Activated CD4-positive, alpha-beta T cell treated with anti-CD3 and anti-CD28 coated beads, Interleukin-2, amount 10 ng/mL, durations not matched to agents 24 days and 14 days (primary cell): Measurements from ENCODE around the gene CYP27C1. TPM values are rescaled to one million over a fixed set of nuclear protein-coding genes. Genes with fewer than 3 reads are reported as not detected.
"Not testable (repeated sequence)": the region's sequence is repeated elsewhere in the genome, so short reads cannot be mapped to it uniquely, and the experiment has no call there.

Experiments
- DNase-seq: peaks from one replicate; pipeline ENCODE4 v3.0.0; 2022
- H3K27ac Mint-ChIP-seq: one replicate; pipeline ENCODE4 v1.8.0; 2022; ENCODE audit warnings: mild to moderate bottlenecking, mixed read lengths
- H3K27me3 Mint-ChIP-seq: one replicate; pipeline ENCODE4 v1.8.0; 2022; ENCODE audit warnings: mixed read lengths
- H3K36me3 Mint-ChIP-seq: one replicate; pipeline ENCODE4 v1.8.0; 2022; ENCODE audit warnings: low read depth, mild to moderate bottlenecking, mixed read lengths
- H3K4me1 Mint-ChIP-seq: one replicate; pipeline ENCODE4 v1.8.0; 2021; ENCODE audit warnings: mixed read lengths
- H3K4me3 Mint-ChIP-seq: one replicate; pipeline ENCODE4 v1.8.0; 2022; ENCODE audit warnings: mild to moderate bottlenecking, moderate library complexity, mixed read lengths
- H3K9me3 Mint-ChIP-seq: one replicate; pipeline ENCODE4 v1.8.0; 2021; ENCODE audit warnings: mixed read lengths
- intact Hi-C: fragments of 100-400 bp; cut with micrococcal nuclease; formaldehyde crosslinking; loops from one replicate; pipeline ENCODE4 v1.15.1; 2023
- total RNA-seq: library from RNA; stranded (reverse); gene quantifications from 2 replicates; pipeline ENCODE4 v1.2.3, GENCODE V29; 2022

Gene CYP27C1
- total RNA-seq, 1 donor from 2014 or later = not detected

GRCh38 chr2:127164761-127165538 is 55.1 kb downstream of the CYP27C1 start:
- DNase-seq = no peak
- no peaks in the 10 kb centered on the region for H3K36me3 Mint-ChIP-seq
- H3K4me3 Mint-ChIP-seq = no peak overlapping the region
- no peaks in the 10 kb centered on the region for H3K9me3 Mint-ChIP-seq
- no peaks in the 10 kb centered on the region for H3K4me1 Mint-ChIP-seq
- peaks cover 3% of the 10 kb centered on the region for H3K27me3 Mint-ChIP-seq
- intact Hi-C loops = no loop called here
- H3K27ac Mint-ChIP-seq = no peak overlapping the region

- H3K9me3 Mint-ChIP-seq = no peaks in the 10 kb centered on the region
- intact Hi-C loops = no loop called here
- no peak overlapping the region for H3K27ac Mint-ChIP-seq
- no peaks in the 10 kb centered on the region for H3K4me1 Mint-ChIP-seq
- no peaks in the 10 kb centered on the region for H3K36me3 Mint-ChIP-seq
- H3K4me3 Mint-ChIP-seq = no peak overlapping the region
- H3K27me3 Mint-ChIP-seq = peaks cover 5% of the 10 kb centered on the region
- DNase-seq = no peak
These were observed 56.2 kb downstream of the CYP27C1 start for GRCh38 chr2:127163921-127164320.

- H3K27ac Mint-ChIP-seq, DNase-seq, H3K9me3 Mint-ChIP-seq, H3K36me3 Mint-ChIP-seq, H3K4me1 Mint-ChIP-seq, H3K4me3 Mint-ChIP-seq, intact Hi-C loops, H3K27me3 Mint-ChIP-seq: not testable (repeated sequence)
These were observed 57.1 kb downstream of the CYP27C1 start for GRCh38 chr2:127163090-127163406.

- H3K27ac Mint-ChIP-seq = no peak overlapping the region
- H3K9me3 Mint-ChIP-seq = no peaks in the 10 kb centered on the region
- no peaks in the 10 kb centered on the region for H3K4me1 Mint-ChIP-seq
- DNase-seq = no peak
- intact Hi-C loops = no loop called here
- no peaks in the 10 kb centered on the region for H3K36me3 Mint-ChIP-seq
- peaks cover 5% of the 10 kb centered on the region for H3K27me3 Mint-ChIP-seq
- no peak overlapping the region for H3K4me3 Mint-ChIP-seq
These were observed 57.6 kb downstream of the CYP27C1 start for GRCh38 chr2:127162261-127163089.

- Mint-ChIP-seq H3K4me1 (no peaks in the 10 kb centered on the region), H3K4me3 (no peak overlapping the region), H3K36me3 (no peaks in the 10 kb centered on the region), H3K27ac (no peak overlapping the region), H3K27me3 (peaks cover 5% of the 10 kb centered on the region), H3K9me3 (no peaks in the 10 kb centered on the region)
- no peak for DNase-seq
- intact Hi-C loops = no loop called here
These were observed 58.6 kb downstream of the CYP27C1 start for GRCh38 chr2:127161176-127162136.

GRCh38 chr2:127160676-127161075 is 59.4 kb downstream of the CYP27C1 start:
- peaks cover 9% of the 10 kb centered on the region for H3K27me3 Mint-ChIP-seq
- no peak for DNase-seq
- H3K27ac Mint-ChIP-seq = no peak overlapping the region
- H3K4me3 Mint-ChIP-seq = no peak overlapping the region
- no peaks in the 10 kb centered on the region for H3K36me3 Mint-ChIP-seq
- H3K4me1 Mint-ChIP-seq = no peaks in the 10 kb centered on the region
- no peaks in the 10 kb centered on the region for H3K9me3 Mint-ChIP-seq
- intact Hi-C loops = no loop called here

- Mint-ChIP-seq H3K36me3 (no peaks in the 10 kb centered on the region), H3K4me3 (no peak overlapping the region), H3K27ac (no peak overlapping the region), H3K4me1 (no peaks in the 10 kb centered on the region), H3K9me3 (no peaks in the 10 kb centered on the region), H3K27me3 (peaks cover 11% of the 10 kb centered on the region)
- intact Hi-C loops = no loop called here
- no peak for DNase-seq
These were observed 60.6 kb downstream of the CYP27C1 start for GRCh38 chr2:127159543-127159942.

- no peaks in the 10 kb centered on the region for H3K9me3 Mint-ChIP-seq
- no peaks in the 10 kb centered on the region for H3K36me3 Mint-ChIP-seq
- H3K4me3 Mint-ChIP-seq = no peak overlapping the region
- H3K4me1 Mint-ChIP-seq = no peaks in the 10 kb centered on the region
- DNase-seq = no peak
- intact Hi-C loops = no loop called here
- no peak overlapping the region for H3K27ac Mint-ChIP-seq
- H3K27me3 Mint-ChIP-seq = peaks cover 9% of the 10 kb centered on the region
These were observed 61.3 kb downstream of the CYP27C1 start for GRCh38 chr2:127158614-127159290.

GRCh38 chr2:127157651-127158485 is 62.2 kb downstream of the CYP27C1 start:
- H3K27me3 Mint-ChIP-seq = peaks cover 9% of the 10 kb centered on the region
- H3K27ac Mint-ChIP-seq = no peak overlapping the region
- no peaks in the 10 kb centered on the region for H3K4me1 Mint-ChIP-seq
- intact Hi-C loops = no loop called here
- H3K9me3 Mint-ChIP-seq = no peaks in the 10 kb centered on the region
- H3K36me3 Mint-ChIP-seq = no peaks in the 10 kb centered on the region
- no peak overlapping the region for H3K4me3 Mint-ChIP-seq
- DNase-seq = no peak

GRCh38 chr2:127157114-127157513 is 63.0 kb downstream of the CYP27C1 start:
- intact Hi-C loops = no loop called here
- Mint-ChIP-seq H3K36me3 (no peaks in the 10 kb centered on the region), H3K4me1 (no peaks in the 10 kb centered on the region), H3K27ac (no peak overlapping the region), H3K27me3 (peaks cover 9% of the 10 kb centered on the region), H3K9me3 (peaks cover 2% of the 10 kb centered on the region), H3K4me3 (no peak overlapping the region)
- DNase-seq = no peak

GRCh38 chr2:127155947-127156346 is 64.2 kb downstream of the CYP27C1 start:
- no peaks in the 10 kb centered on the region for H3K4me1 Mint-ChIP-seq
- no peak overlapping the region for H3K4me3 Mint-ChIP-seq
- H3K27me3 Mint-ChIP-seq = peaks cover 8% of the 10 kb centered on the region
- H3K27ac Mint-ChIP-seq = no peak overlapping the region
- no peak for DNase-seq
- H3K36me3 Mint-ChIP-seq = no peaks in the 10 kb centered on the region
- H3K9me3 Mint-ChIP-seq = peaks cover 5% of the 10 kb centered on the region
- intact Hi-C loops = no loop called here

- no peak overlapping the region for H3K27ac Mint-ChIP-seq
- no peak for DNase-seq
These were observed 65.0 kb downstream of the CYP27C1 start for GRCh38 chr2:127155028-127155581.

More at GRCh38 chr2:127155028-127155581, 65.0 kb downstream of the CYP27C1 start:
- peaks cover 8% of the 10 kb centered on the region for H3K27me3 Mint-ChIP-seq
- intact Hi-C loops = no loop called here
- H3K4me1 Mint-ChIP-seq = no peaks in the 10 kb centered on the region
- no peaks in the 10 kb centered on the region for H3K36me3 Mint-ChIP-seq
- H3K9me3 Mint-ChIP-seq = peaks cover 5% of the 10 kb centered on the region
- no peak overlapping the region for H3K4me3 Mint-ChIP-seq
